Measurements from ENCODE around the gene POLR2F. TPM values are rescaled to one million over a fixed set of nuclear protein-coding genes. Genes with fewer than 3 reads are reported as not detected.
"Not testable (repeated sequence)": the region's sequence is repeated elsewhere in the genome, so short reads cannot be mapped to it uniquely, and the experiment has no call there.

POLR2F gene
- total RNA-seq, 1 donor from 2014 or later, result 64.2 TPM

GRCh38 chr22:37924386-37925065 lies 29.0 kb upstream of the POLR2F start:
- DNase-seq (ENCODE audit: low spot score), result no peak
- ATAC-seq, result no peak

- ATAC-seq, result no peak
- DNase-seq (ENCODE audit: low spot score), result no peak
Observed at GRCh38 chr22:37925330-37925729, 28.2 kb upstream of the POLR2F start.

- DNase-seq (ENCODE audit: low spot score) (no peak), ATAC-seq (no peak)
Observed at GRCh38 chr22:37925767-37926166, 27.7 kb upstream of the POLR2F start.

- DNase-seq (ENCODE audit: low spot score), result no peak
- no peak for ATAC-seq
Observed at GRCh38 chr22:37926358-37926757, 27.1 kb upstream of the POLR2F start.

- ATAC-seq (no peak), DNase-seq (ENCODE audit: low spot score) (no peak)
Observed at GRCh38 chr22:37926771-37927636, 26.5 kb upstream of the POLR2F start.

- ATAC-seq (no peak), DNase-seq (ENCODE audit: low spot score) (no peak)
Observed at GRCh38 chr22:37927637-37927936, 25.9 kb upstream of the POLR2F start.

GRCh38 chr22:37929390-37929789 lies 24.1 kb upstream of the POLR2F start:
- ATAC-seq (no peak), DNase-seq (ENCODE audit: low spot score) (no peak)

- no peak for DNase-seq (ENCODE audit: low spot score)
- peak; percentile 45 for ATAC-seq
Observed at GRCh38 chr22:37930270-37930951, 23.1 kb upstream of the POLR2F start.

- DNase-seq (ENCODE audit: low spot score) (no peak), ATAC-seq (no peak)
Observed at GRCh38 chr22:37930952-37931440, 22.5 kb upstream of the POLR2F start.

- no peak for DNase-seq (ENCODE audit: low spot score)
- no peak for ATAC-seq
Observed at GRCh38 chr22:37931893-37932389, 21.6 kb upstream of the POLR2F start.

GRCh38 chr22:37932401-37932800 lies 21.1 kb upstream of the POLR2F start:
- ATAC-seq (no peak), DNase-seq (ENCODE audit: low spot score) (no peak)

GRCh38 chr22:37932821-37933578 lies 20.5 kb upstream of the POLR2F start:
- ATAC-seq, result no peak
- DNase-seq (ENCODE audit: low spot score), result no peak

- DNase-seq (ENCODE audit: low spot score) (peak; percentile 88), ATAC-seq (peak; percentile 98)
Observed at GRCh38 chr22:37933711-37934376, 19.7 kb upstream of the POLR2F start.

GRCh38 chr22:37940698-37941376 lies 12.7 kb upstream of the POLR2F start:
- DNase-seq (ENCODE audit: low spot score) (no peak), ATAC-seq (peak; percentile 19)

- no peak for ATAC-seq
- DNase-seq (ENCODE audit: low spot score), result no peak
Observed at GRCh38 chr22:37942133-37942532, 11.4 kb upstream of the POLR2F start.

GRCh38 chr22:37943136-37943824 lies 10.2 kb upstream of the POLR2F start:
- DNase-seq (ENCODE audit: low spot score) (no peak), ATAC-seq (no peak)

GRCh38 chr22:37943825-37944198 lies 9.7 kb upstream of the POLR2F start:
- no peak for DNase-seq (ENCODE audit: low spot score)
- ATAC-seq, result no peak

- not testable (repeated sequence) for DNase-seq (ENCODE audit: low spot score); ATAC-seq
Observed at GRCh38 chr22:37944423-37944822, 9.1 kb upstream of the POLR2F start.

Data from left lobe of liver (tissue), 2 donors.